OCI-LY7 (cell line): ENCODE measurements around the gene PLS3. TPM values are rescaled to one million over a fixed set of nuclear protein-coding genes. Genes with fewer than 3 reads are reported as not detected.

Experiments
- BruUV-seq: library from RNA; stranded (reverse); fragments of 400-500 nt; replicated peaks from 2 replicates; lab custom pipeline; 2021; lab: Mats Ljungman, UMichigan
- CTCF ChIA-PET: fragments of 300-600 bp; sonication (Branson Sonifier 250); formaldehyde crosslinking; loops from one replicate; lab custom pipeline; 2022; ENCODE audit warnings: antibody characterized with exemption; ENCODE audit not compliant: unreplicated experiment; lab: Charles Lee
- POLR2A ChIA-PET: fragments of 300-600 bp; sonication (Branson Sonifier 250); formaldehyde crosslinking; loops from one replicate; lab custom pipeline; 2022; ENCODE audit warnings: antibody characterized with exemption; lab: Charles Lee
- DNase-seq: peaks from one replicate; pipeline ENCODE4 v3.0.0-alpha.2; 2015; ENCODE audit warnings: low spot score
- H2AFZ ChIP-seq: fragments of 200-600 bp; sonication (generic), shearing (Covaris generic); 2 replicates; pipeline ENCODE4 v1.6.1; 2014; ENCODE audit warnings: mild to moderate bottlenecking, antibody characterized with exemption, low read length, moderate library complexity
- H3K27ac ChIP-seq: fragments of 200-600 bp; sonication (generic); 2 replicates; pipeline ENCODE4 v1.5.1; 2014; ENCODE audit warnings: mixed run types, low read depth, mild to moderate bottlenecking, moderate library complexity, low read length, inconsistent platforms; ENCODE audit not compliant: poor library complexity, severe bottlenecking
- H3K36me3 ChIP-seq: fragments of 200-600 bp; sonication (generic); 2 replicates; pipeline ENCODE4 v1.6.1; 2014; ENCODE audit warnings: mild to moderate bottlenecking, antibody characterized with exemption, low read length, moderate library complexity, mixed read lengths; ENCODE audit not compliant: insufficient read depth
- H3K4me1 ChIP-seq: fragments of 200-600 bp; sonication (generic); 2 replicates; pipeline ENCODE4 v1.5.1; 2014; ENCODE audit warnings: mild to moderate bottlenecking, low read length; ENCODE audit not compliant: insufficient read depth, poor library complexity, severe bottlenecking
- H3K4me2 ChIP-seq: fragments of 200-600 bp; sonication (generic); 2 replicates; pipeline ENCODE4 v1.6.1; 2014; ENCODE audit warnings: mild to moderate bottlenecking, low read length
- H3K4me3 ChIP-seq: fragments of 200-600 bp; sonication (generic); 2 replicates; pipeline ENCODE4 v1.5.1; 2014; ENCODE audit warnings: mild to moderate bottlenecking, low read depth, low read length; ENCODE audit not compliant: poor library complexity, severe bottlenecking
- H3K79me2 ChIP-seq: fragments of 200-600 bp; sonication (generic); 2 replicates; pipeline ENCODE4 v1.6.1; 2016; ENCODE audit warnings: low read depth, mild to moderate bottlenecking, low read length, moderate library complexity, mixed read lengths; ENCODE audit not compliant: insufficient read depth
- H3K9me2 ChIP-seq: fragments of 200-600 bp; sonication (generic); 2 replicates; pipeline ENCODE4 v1.6.1; 2016; ENCODE audit warnings: mild to moderate bottlenecking, low read length, mixed read lengths; ENCODE audit not compliant: insufficient read depth
- H3K9me3 ChIP-seq: fragments of 200-600 bp; sonication (generic); 2 replicates; pipeline ENCODE4 v1.6.1; 2014; ENCODE audit warnings: mild to moderate bottlenecking, mixed run types, low read length, mixed read lengths
- H4K20me1 ChIP-seq: fragments of 200-600 bp; sonication (generic); 2 replicates; pipeline ENCODE4 v1.6.1; 2014; ENCODE audit warnings: mild to moderate bottlenecking, antibody characterized with exemption, low read length, moderate library complexity, mixed read lengths; ENCODE audit not compliant: insufficient read depth
- CTCF ChIP-seq: fragments of 200-600 bp; sonication (generic); conservative IDR thresholded peaks from 2 replicates; pipeline ENCODE4 v1.5.1; 2014; ENCODE audit warnings: mild to moderate bottlenecking, antibody characterized with exemption, low read length, moderate library complexity, mixed read lengths
- EZH2phosphoT487 ChIP-seq: fragments of 200-600 bp; sonication (generic); IDR thresholded peaks from 2 replicates; pipeline ENCODE4 v1.6.1; 2018; ENCODE audit warnings: low read depth, borderline replicate concordance, mild to moderate bottlenecking, mixed run types, antibody characterized with exemption, low read length, moderate library complexity, mixed read lengths
- intact Hi-C: fragments of 100-400 bp; cut with micrococcal nuclease; formaldehyde crosslinking; loops from one replicate; pipeline ENCODE4 v1.10.0; 2022; ENCODE audit not compliant: unreplicated experiment
- total RNA-seq, 2 experiments: library from RNA; depleted of rRNA in 1 of 2; stranded (reverse); fragments of >200 nt in 1 of 2; shearing (Covaris generic) in 1 of 2; gene quantifications; 2 replicates each; pipeline ENCODE4 v1.2.3, GENCODE V29; 2014 to 2022

PLS3 gene
- total RNA-seq, 2 experiments from 2014 or later = not detected

- no peaks in the 10 kb centered on the region for H4K20me1 ChIP-seq
- H3K27ac ChIP-seq = no peak overlapping the region
- H3K36me3 ChIP-seq = no peaks in the 10 kb centered on the region
- CTCF ChIA-PET = no interaction called here
- no peaks in the 10 kb centered on the region for H3K9me3 ChIP-seq
- H3K4me3 ChIP-seq = no peak overlapping the region
- H3K4me1 ChIP-seq = no peaks in the 10 kb centered on the region
- no TSS peak for BruUV-seq
- POLR2A ChIA-PET = interaction anchor here (0.7 kb wide), 1 partner anchor 10 kb away, joined by 3 read pairs; no protein-coding TSS in a partner anchor
- no peak overlapping the region for H3K4me2 ChIP-seq
- intact Hi-C loops = no loop called here
- no peak for DNase-seq
- no peak overlapping the region for H2AFZ ChIP-seq
- TF ChIP-seq EZH2phosphoT487 = no peak
- TF ChIP-seq CTCF = no peak
- no peaks in the 10 kb centered on the region for H3K79me2 ChIP-seq
- no peaks in the 10 kb centered on the region for H3K9me2 ChIP-seq
Observed at GRCh38 chrX:115521741-115522140, 39.2 kb upstream of the PLS3 start.

GRCh38 chrX:115522952-115523351 is 38.0 kb upstream of the PLS3 start:
- no peaks in the 10 kb centered on the region for H3K9me2 ChIP-seq
- TF ChIP-seq EZH2phosphoT487 (no peak), CTCF (no peak)
- H3K4me1 ChIP-seq = no peaks in the 10 kb centered on the region
- no peak overlapping the region for H3K4me3 ChIP-seq
- BruUV-seq = no TSS peak
- ChIA-PET POLR2A (no interaction called here), CTCF (no interaction called here)
- no peaks in the 10 kb centered on the region for H3K9me3 ChIP-seq
- no peak overlapping the region for H2AFZ ChIP-seq
- no peak for DNase-seq
- no peak overlapping the region for H3K27ac ChIP-seq
- H3K4me2 ChIP-seq = no peak overlapping the region
- no peaks in the 10 kb centered on the region for H3K79me2 ChIP-seq
- H4K20me1 ChIP-seq = no peaks in the 10 kb centered on the region
- intact Hi-C loops = no loop called here
- H3K36me3 ChIP-seq = no peaks in the 10 kb centered on the region

- no TSS peak for BruUV-seq
- no peaks in the 10 kb centered on the region for H3K9me2 ChIP-seq
- no peak overlapping the region for H3K4me3 ChIP-seq
- H4K20me1 ChIP-seq = no peaks in the 10 kb centered on the region
- intact Hi-C loops = no loop called here
- no peak for DNase-seq
- no peaks in the 10 kb centered on the region for H3K9me3 ChIP-seq
- no peaks in the 10 kb centered on the region for H3K36me3 ChIP-seq
- no peaks in the 10 kb centered on the region for H3K79me2 ChIP-seq
- ChIA-PET CTCF (no interaction called here), POLR2A (no interaction called here)
- no peak overlapping the region for H3K27ac ChIP-seq
- TF ChIP-seq CTCF = no peak
- no peak for TF ChIP-seq EZH2phosphoT487
- H3K4me2 ChIP-seq = no peak overlapping the region
- H2AFZ ChIP-seq = no peak overlapping the region
- no peaks in the 10 kb centered on the region for H3K4me1 ChIP-seq
Observed at GRCh38 chrX:115525486-115525885, 35.5 kb upstream of the PLS3 start.
